Tibial nerve (tissue), 4 donors: ENCODE results near the gene NR4A2. TPM values are rescaled to one million over a fixed set of nuclear protein-coding genes. Genes with fewer than 3 reads are reported as not detected.

Source experiments
- DNase-seq, 2 donors: peaks; one replicate each; pipeline ENCODE4 v3.0.0-alpha.2; 2019; ENCODE audit warnings: low spot score in 2 of 2
- H3K27ac ChIP-seq, 4 donors: fragments of 200-600 bp; sonication (generic) in 3 of 4; one replicate each; pipeline ENCODE4 v1.5.1; 2017 to 2019; ENCODE audit warnings: mild to moderate bottlenecking in 1 of 4
- H3K27me3 ChIP-seq, 2 donors: fragments of 200-600 bp; sonication (generic) in 1 of 2; one replicate each; pipeline versions ENCODE4 v1.5.1 to v1.6.0; 2017 to 2019
- H3K36me3 ChIP-seq, 3 donors: fragments of 200-600 bp; sonication (generic); one replicate each; pipeline ENCODE4 v1.5.1; 2018 to 2019
- H3K4me1 ChIP-seq, 4 donors: fragments of 200-600 bp; sonication (generic) in 3 of 4; one replicate each; pipeline ENCODE4 v1.5.1; 2017 to 2019
- H3K4me3 ChIP-seq, 4 donors: fragments of 200-600 bp; sonication (generic) in 3 of 4; one replicate each; pipeline ENCODE4 v1.5.1; 2017 to 2019; ENCODE audit warnings: mild to moderate bottlenecking in 1 of 4, moderate library complexity in 1 of 4
- H3K9me3 ChIP-seq, 4 donors: fragments of 200-600 bp; sonication (generic) in 3 of 4; one replicate each; pipeline ENCODE4 v1.5.1; 2017 to 2019
- EP300 ChIP-seq, 2 donors: sonication (generic); formaldehyde crosslinking; IDR thresholded peaks; one replicate each; pipeline ENCODE4 v1.6.1; 2017; ENCODE audit warnings: antibody characterized with exemption in 2 of 2, mild to moderate bottlenecking in 1 of 2
- POLR2A ChIP-seq, 2 donors: fragments of 450-650 bp; IDR thresholded peaks; one replicate each; pipeline ENCODE4 v1.6.1; 2017; ENCODE audit warnings: antibody characterized with exemption in 2 of 2, mild to moderate bottlenecking in 2 of 2, moderate library complexity in 2 of 2
- WGBS, 2 donors: methylation state at CpG; one replicate each; pipeline ENCODE4 v1.1.5; 2018; 5-methylcytosine and 5-hydroxymethylcytosine counted together
- total RNA-seq, 4 donors: library from RNA; depleted of rRNA; stranded (reverse); fragments of >200 nt; gene quantifications; one replicate each; pipeline ENCODE4 v1.1.0, GENCODE V29; 2016
- TF ChIP-seq, protein P1 (sequence below), 5 experiments: fragments of 200-600 bp in 3 of 5; fragments of 450-650 bp in 2 of 5; sonication (generic) in 3 of 5; IDR thresholded peaks; one replicate each; pipeline ENCODE4 v1.5.1; 2016 to 2019; ENCODE audit warnings: antibody characterized with exemption in 5 of 5, mild to moderate bottlenecking in 3 of 5, moderate library complexity in 2 of 5

NR4A2 gene
- total RNA-seq, 4 donors from 2014 or later, result 14.7 to 31.5 (median 22.4) TPM

DNA sequence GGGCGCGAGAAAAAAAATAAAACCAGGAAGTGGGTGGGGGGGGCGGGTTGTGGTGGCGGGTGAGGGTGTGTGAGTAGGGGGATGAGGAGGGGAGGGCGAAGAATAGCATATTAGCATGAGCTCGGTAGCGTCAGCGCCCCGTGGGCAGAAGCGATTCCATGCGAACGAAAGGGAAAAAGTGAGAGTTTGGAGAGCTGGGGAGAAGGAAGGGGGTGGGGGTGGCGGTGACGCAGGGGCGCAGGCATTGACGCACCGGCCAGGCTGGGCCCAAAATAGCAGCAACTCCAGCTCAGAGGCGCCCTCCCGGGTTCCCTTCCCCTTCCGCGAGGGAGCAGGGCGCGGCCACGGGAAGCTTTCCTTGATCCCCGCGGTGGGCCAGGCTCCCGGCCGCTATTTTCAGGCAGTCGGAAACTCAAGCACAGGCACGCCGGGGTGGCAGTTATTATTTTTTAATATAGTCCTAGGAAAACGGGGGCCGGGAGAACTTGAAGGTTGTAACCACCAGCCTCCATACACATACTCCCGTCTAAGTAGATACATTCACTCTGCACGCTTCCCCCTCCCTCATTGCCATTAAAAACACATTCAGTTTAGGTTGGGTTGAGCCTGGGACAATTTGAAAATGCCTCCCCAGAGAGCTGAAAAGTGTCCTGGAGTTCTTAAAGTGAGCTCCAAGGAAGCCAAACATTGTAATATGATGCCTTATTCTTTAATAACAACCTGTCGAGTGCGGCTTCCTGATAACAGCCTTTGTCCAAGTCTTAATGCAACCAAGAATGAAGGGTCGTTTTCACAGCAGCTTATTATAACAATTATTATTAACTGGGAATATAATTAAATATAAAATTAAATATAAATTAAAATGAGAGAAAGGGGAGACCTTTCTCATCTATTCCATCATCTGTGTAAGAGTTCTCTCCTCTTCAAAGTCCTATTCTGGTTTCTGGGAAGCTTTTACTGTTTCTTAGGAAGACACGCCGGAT, 2.3 kb upstream of the NR4A2 start:
- H3K27ac ChIP-seq, result peak overlapping the region; percentile 99 to 100 (median 100)
- DNase-seq, result peak; percentile 90 to 92
- H3K36me3 ChIP-seq, result peaks cover 0 to 3% (median 0%) of the 10 kb centered on the region in 3 donors
- WGBS, 2 donors, result 1% methylated on average over 32 to 40 of the region's 40 CpGs
- no peaks in the 10 kb centered on the region for H3K27me3 ChIP-seq
- peak overlapping the region; percentile 79 to 94 (median 86) for H3K4me3 ChIP-seq
- TF ChIP-seq EP300 (IDR thresholded peaks at IDR 0.05) (peak; percentile 89 to 98), POLR2A (IDR thresholded peaks at IDR 0.05) (peak; percentile 86 to 91)
- TF ChIP-seq, protein P1, sequence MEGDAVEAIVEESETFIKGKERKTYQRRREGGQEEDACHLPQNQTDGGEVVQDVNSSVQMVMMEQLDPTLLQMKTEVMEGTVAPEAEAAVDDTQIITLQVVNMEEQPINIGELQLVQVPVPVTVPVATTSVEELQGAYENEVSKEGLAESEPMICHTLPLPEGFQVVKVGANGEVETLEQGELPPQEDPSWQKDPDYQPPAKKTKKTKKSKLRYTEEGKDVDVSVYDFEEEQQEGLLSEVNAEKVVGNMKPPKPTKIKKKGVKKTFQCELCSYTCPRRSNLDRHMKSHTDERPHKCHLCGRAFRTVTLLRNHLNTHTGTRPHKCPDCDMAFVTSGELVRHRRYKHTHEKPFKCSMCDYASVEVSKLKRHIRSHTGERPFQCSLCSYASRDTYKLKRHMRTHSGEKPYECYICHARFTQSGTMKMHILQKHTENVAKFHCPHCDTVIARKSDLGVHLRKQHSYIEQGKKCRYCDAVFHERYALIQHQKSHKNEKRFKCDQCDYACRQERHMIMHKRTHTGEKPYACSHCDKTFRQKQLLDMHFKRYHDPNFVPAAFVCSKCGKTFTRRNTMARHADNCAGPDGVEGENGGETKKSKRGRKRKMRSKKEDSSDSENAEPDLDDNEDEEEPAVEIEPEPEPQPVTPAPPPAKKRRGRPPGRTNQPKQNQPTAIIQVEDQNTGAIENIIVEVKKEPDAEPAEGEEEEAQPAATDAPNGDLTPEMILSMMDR (IDR thresholded peaks at IDR 0.05), result peak in 3 of 5 experiments; percentile 10 to 32 (median 20)
- no peaks in the 10 kb centered on the region for H3K9me3 ChIP-seq
- H3K4me1 ChIP-seq, result peaks cover 0 to 56% (median 2%) of the 10 kb centered on the region in 4 donors

DNA sequence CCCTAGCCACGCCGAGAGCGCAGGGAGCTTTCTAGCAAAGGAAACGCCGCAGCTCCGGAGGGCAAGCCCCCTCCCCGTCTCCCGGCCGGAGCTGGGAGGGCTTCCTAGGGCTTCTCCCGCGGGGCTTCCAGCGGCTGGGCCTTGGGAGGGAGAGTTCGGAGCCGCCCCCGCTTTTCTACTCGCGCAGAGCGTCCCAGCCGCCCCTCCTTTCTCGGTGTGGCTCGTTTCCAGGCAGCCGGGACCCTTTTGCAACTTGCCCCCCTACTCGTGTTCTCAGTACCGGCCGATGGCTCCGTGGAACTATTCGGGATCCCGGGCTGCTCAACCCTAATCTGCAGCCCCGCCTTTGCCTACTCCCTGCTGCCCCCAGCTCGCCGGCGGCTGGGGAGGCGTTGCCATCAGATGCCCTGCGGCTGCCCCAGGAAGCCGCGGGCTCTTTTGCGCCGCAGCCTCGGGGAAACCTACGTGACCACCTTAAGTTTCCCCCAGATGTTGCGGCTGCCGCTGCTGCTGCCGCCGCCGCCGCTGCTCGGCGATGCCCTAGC, 1.5 kb upstream of the NR4A2 start:
- peak in 1 of 2 donors; percentile 45 for DNase-seq

GRCh38 chr2:156333274-156333950, 891 bp upstream of the NR4A2 start:
- 0% methylated on average over 28 of the region's 28 CpGs for WGBS, 2 donors
- TF ChIP-seq EP300 (IDR thresholded peaks at IDR 0.05) (no peak), POLR2A (IDR thresholded peaks at IDR 0.05) (no peak)
- TF ChIP-seq, protein P1 (IDR thresholded peaks at IDR 0.05), result no peak
- H3K4me1 ChIP-seq, result peaks cover 0 to 46% (median 2%) of the 10 kb centered on the region in 4 donors

More for the DNA sequence above, 1.5 kb upstream of the NR4A2 start:
- peaks cover 0 to 11% (median 0%) of the 10 kb centered on the region in 3 donors for H3K36me3 ChIP-seq
- H3K4me1 ChIP-seq, result peaks cover 0 to 52% (median 2%) of the 10 kb centered on the region in 4 donors
- H3K9me3 ChIP-seq, result no peaks in the 10 kb centered on the region
- H3K27me3 ChIP-seq, result no peaks in the 10 kb centered on the region
- H3K4me3 ChIP-seq, result peak overlapping the region; percentile 79 to 94 (median 86)
- peak; percentile 26 to 46 for TF ChIP-seq POLR2A (IDR thresholded peaks at IDR 0.05)
- peak in 1 of 2 donors; percentile 69 for TF ChIP-seq EP300 (IDR thresholded peaks at IDR 0.05)
- TF ChIP-seq, protein P1 (IDR thresholded peaks at IDR 0.05), result peak in 1 of 5 experiments; percentile 32
- peak overlapping the region; percentile 99 to 100 (median 100) for H3K27ac ChIP-seq
- WGBS, 2 donors, result 0% methylated on average over 36 to 45 of the region's 48 CpGs

DNA sequence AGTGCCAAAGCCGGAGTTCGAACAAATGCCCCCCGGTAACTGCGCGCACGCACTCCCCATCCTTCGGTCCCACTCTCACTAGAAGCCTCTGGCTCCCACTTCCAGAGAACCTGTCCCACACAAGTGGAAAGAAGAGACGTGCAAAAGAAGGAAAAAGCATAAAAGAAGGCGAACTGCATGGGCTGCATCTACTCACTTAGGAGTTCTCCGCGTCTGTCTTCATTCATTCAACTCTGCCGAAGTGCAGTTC, 312 bp downstream of the NR4A2 start:
- peak overlapping the region; percentile 99 to 100 (median 100) for H3K27ac ChIP-seq
- WGBS, 2 donors, result 0 to 1% methylated on average over 12 of the region's 12 CpGs
- H3K9me3 ChIP-seq, result no peaks in the 10 kb centered on the region
- peaks cover 0 to 41% (median 2%) of the 10 kb centered on the region in 4 donors for H3K4me1 ChIP-seq
- peaks cover 0 to 21% (median 0%) of the 10 kb centered on the region in 3 donors for H3K36me3 ChIP-seq
- TF ChIP-seq POLR2A (IDR thresholded peaks at IDR 0.05) (no peak), EP300 (IDR thresholded peaks at IDR 0.05) (no peak)
- TF ChIP-seq, protein P1 (IDR thresholded peaks at IDR 0.05), result no peak
- DNase-seq, result no peak
- peak overlapping the region; percentile 79 to 94 (median 86) for H3K4me3 ChIP-seq
- H3K27me3 ChIP-seq, result no peaks in the 10 kb centered on the region

More at GRCh38 chr2:156333274-156333950, 891 bp upstream of the NR4A2 start:
- no peak for DNase-seq
- no peaks in the 10 kb centered on the region for H3K27me3 ChIP-seq
- peak overlapping the region; percentile 99 to 100 (median 100) for H3K27ac ChIP-seq
- H3K4me3 ChIP-seq, result peak overlapping the region; percentile 79 to 94 (median 86)
- no peaks in the 10 kb centered on the region for H3K9me3 ChIP-seq
- H3K36me3 ChIP-seq, result peaks cover 0 to 11% (median 0%) of the 10 kb centered on the region in 3 donors
